ENCODE data around the gene DOCK6.

The DOCK6 gene

GRCh38 chr19:11247934-11248333 lies 14.4 kb downstream of the DOCK6 start:
- DNase-seq (ENCODE audit: low read depth, low spot score): no peak

- DNase-seq (ENCODE audit: low read depth, low spot score): no peak
These were observed 14.9 kb downstream of the DOCK6 start for GRCh38 chr19:11247391-11247790.

- DNase-seq (ENCODE audit: low read depth, low spot score): no peak
These were observed 15.4 kb downstream of the DOCK6 start for GRCh38 chr19:11246941-11247340.

GRCh38 chr19:11244846-11245589 lies 17.3 kb downstream of the DOCK6 start:
- no peak for DNase-seq (ENCODE audit: low read depth, low spot score)

GRCh38 chr19:11243798-11244169 lies 18.5 kb downstream of the DOCK6 start:
- DNase-seq (ENCODE audit: low read depth, low spot score): no peak

GRCh38 chr19:11242864-11243797 lies 19.2 kb downstream of the DOCK6 start:
- peak; percentile 24 for DNase-seq (ENCODE audit: low read depth, low spot score)

GRCh38 chr19:11242025-11242424 lies 20.3 kb downstream of the DOCK6 start:
- DNase-seq (ENCODE audit: low read depth, low spot score): no peak

- DNase-seq (ENCODE audit: low read depth, low spot score): no peak
These were observed 22.3 kb downstream of the DOCK6 start for GRCh38 chr19:11240008-11240444.

- DNase-seq (ENCODE audit: low read depth, low spot score): no peak
These were observed 22.8 kb downstream of the DOCK6 start, which contains the start of gene ANGPTL8 for GRCh38 chr19:11239377-11240000. TSS of gene ANGPTL8 (plus strand) at chr19:11239619. CDS start at chr19:11239638, 19 bp downstream.

GRCh38 chr19:11238781-11239376 lies 23.4 kb downstream of the DOCK6 start:
- DNase-seq (ENCODE audit: low read depth, low spot score): no peak

GRCh38 chr19:11238041-11238440 lies 24.3 kb downstream of the DOCK6 start:
- DNase-seq (ENCODE audit: low read depth, low spot score): no peak

GRCh38 chr19:11237321-11237720 lies 25.0 kb downstream of the DOCK6 start:
- DNase-seq (ENCODE audit: low read depth, low spot score): no peak

GRCh38 chr19:11236324-11237301 lies 25.7 kb downstream of the DOCK6 start:
- no peak for DNase-seq (ENCODE audit: low read depth, low spot score)

- no peak for DNase-seq (ENCODE audit: low read depth, low spot score)
These were observed 27.7 kb downstream of the DOCK6 start for GRCh38 chr19:11234486-11235075.

GRCh38 chr19:11233073-11233472 lies 29.3 kb downstream of the DOCK6 start:
- no peak for DNase-seq (ENCODE audit: low read depth, low spot score)

GRCh38 chr19:11232555-11232954 lies 29.8 kb downstream of the DOCK6 start:
- no peak for DNase-seq (ENCODE audit: low read depth, low spot score)

- no peak for DNase-seq (ENCODE audit: low read depth, low spot score)
These were observed 31.5 kb downstream of the DOCK6 start for GRCh38 chr19:11230621-11231386.

- DNase-seq (ENCODE audit: low read depth, low spot score): no peak
These were observed 35.0 kb downstream of the DOCK6 start for GRCh38 chr19:11227195-11227886.

GRCh38 chr19:11226716-11227166 lies 35.6 kb downstream of the DOCK6 start:
- no peak for DNase-seq (ENCODE audit: low read depth, low spot score)

Measured in brain pericyte (primary cell).